B cell (primary cell): Measurements from ENCODE around the gene CLEC10A. TPM values are rescaled to one million over a fixed set of nuclear protein-coding genes. Genes with fewer than 3 reads are reported as not detected.

Source experiments
- ATAC-seq: fragments of 200-7000 bp; cut with Tn5 transposase; one replicate; pipeline ENCODE4 v1.10.0; 2021; ENCODE audit warnings: low read depth, mild to moderate bottlenecking, moderate number of reproducible peaks, moderate library complexity
- CTCF ChIA-PET: fragments of 350-600 bp; sonication (Branson Sonifier 250); formaldehyde crosslinking; loops from one replicate; lab custom pipeline; 2021; ENCODE audit warnings: antibody characterized with exemption, inconsistent platforms; lab: Charles Lee
- POLR2A ChIA-PET: fragments of 350-600 bp; sonication (Branson Sonifier 250); formaldehyde crosslinking; loops from one replicate; lab custom pipeline; 2021; ENCODE audit warnings: antibody characterized with exemption; lab: Charles Lee
- DNase-seq: peaks from one replicate; pipeline ENCODE4 v3.0.0; 2013
- H2AFZ ChIP-seq: 2 replicates; pipeline ENCODE4 v1.6.1; 2012; ENCODE audit warnings: mild to moderate bottlenecking, low read depth, low read length; ENCODE audit not compliant: insufficient read depth, poor library complexity, severe bottlenecking
- H3K27ac ChIP-seq, 2 donors: 1 replicate in 1 of 2; 2 replicates in 1 of 2; pipeline ENCODE4 v1.5.1; 2012 to 2013; ENCODE audit warnings: low read length in 2 of 2, mild to moderate bottlenecking in 2 of 2, moderate library complexity in 1 of 2
- H3K27me3 ChIP-seq, 4 experiments: fragments of 200-600 bp in 1 of 4; sonication (generic) in 1 of 4; replicated peaks in 1 of 4; 1 replicate in 2 of 4; 2 replicates in 2 of 4; pipeline versions ENCODE4 v1.6.1 to v1.7.0; 2013 to 2016; ENCODE audit warnings: low read length in 3 of 4, mild to moderate bottlenecking in 2 of 4, mixed read lengths in 1 of 4, moderate library complexity in 1 of 4; ENCODE audit not compliant: insufficient read depth in 4 of 4, control insufficient read depth in 3 of 4; ENCODE audit errors: control extremely low read depth in 1 of 4
- H3K36me3 ChIP-seq, 2 experiments: replicated peaks in 1 of 2; 1 replicate in 1 of 2; 2 replicates in 1 of 2; pipeline versions ENCODE4 v1.6.1 to v1.7.1; 2013; ENCODE audit warnings: low read length in 1 of 2; ENCODE audit not compliant: insufficient read depth in 2 of 2, control insufficient read depth in 1 of 2; ENCODE audit errors: control extremely low read depth in 1 of 2, extremely low read depth in 1 of 2
- H3K4me1 ChIP-seq, 2 donors: fragments of 200-600 bp in 1 of 2; sonication (generic) in 1 of 2; 1 replicate in 1 of 2; 2 replicates in 1 of 2; pipeline versions ENCODE4 v1.5.1 to v1.6.1; 2013 to 2017; ENCODE audit warnings: low read length in 2 of 2; ENCODE audit not compliant: control insufficient read depth in 2 of 2, insufficient read depth in 2 of 2
- H3K4me2 ChIP-seq: replicated peaks from 2 replicates; pipeline ENCODE3; 2012; ENCODE audit warnings: mild to moderate bottlenecking, low read depth, low read length; ENCODE audit not compliant: poor library complexity, severe bottlenecking
- H3K4me3 ChIP-seq, 5 experiments: fragments of 200-600 bp in 1 of 5; sonication (generic) in 1 of 5; 1 replicate in 3 of 5; 2 replicates in 2 of 5; pipeline versions ENCODE4 v1.5.1 to v1.7.0; 2011 to 2016; ENCODE audit warnings: low read length in 4 of 5, mild to moderate bottlenecking in 4 of 5, low read depth in 2 of 5, control low read depth in 1 of 5, moderate library complexity in 1 of 5; ENCODE audit not compliant: insufficient read depth in 1 of 5; ENCODE audit errors: control extremely low read depth in 1 of 5, extremely low read depth in 1 of 5
- H3K79me2 ChIP-seq: fragments of 200-600 bp; sonication (generic); one replicate; pipeline ENCODE4 v1.6.0; 2016; ENCODE audit warnings: low read length; ENCODE audit not compliant: control insufficient read depth, insufficient read depth
- H3K9ac ChIP-seq: fragments of 200-600 bp; sonication (generic); 2 replicates; pipeline ENCODE4 v1.6.1; 2017; ENCODE audit warnings: mild to moderate bottlenecking, low read length, moderate library complexity
- H3K9me3 ChIP-seq, 3 donors: one replicate each; pipeline versions ENCODE4 v1.6.1 to v1.7.1; 2013; ENCODE audit warnings: low read length in 2 of 3; ENCODE audit not compliant: control insufficient read depth in 2 of 3, insufficient read depth in 1 of 3; ENCODE audit errors: control extremely low read depth in 1 of 3
- H4K20me1 ChIP-seq: 2 replicates; pipeline ENCODE4 v1.6.0; 2012; ENCODE audit warnings: mild to moderate bottlenecking, low read length; ENCODE audit not compliant: insufficient read depth, control insufficient read depth, poor library complexity, severe bottlenecking
- H3K27ac Mint-ChIP-seq: one replicate; pipeline ENCODE4 v1.8.0; 2021; ENCODE audit warnings: mixed read lengths
- H3K27me3 Mint-ChIP-seq: one replicate; pipeline ENCODE4 v1.8.0; 2021; ENCODE audit warnings: mixed read lengths
- H3K4me1 Mint-ChIP-seq: one replicate; pipeline ENCODE4 v1.8.0; 2021; ENCODE audit warnings: mixed read lengths
- H3K4me3 Mint-ChIP-seq: one replicate; pipeline ENCODE4 v1.8.0; 2021; ENCODE audit warnings: mixed read lengths
- H3K9me3 Mint-ChIP-seq: one replicate; pipeline ENCODE4 v1.8.0; 2022; ENCODE audit warnings: mixed read lengths; ENCODE audit not compliant: insufficient read depth
- CTCF ChIP-seq: fragments of 200-600 bp; IDR thresholded peaks from one replicate; pipeline ENCODE4 v1.8.0; 2022; ENCODE audit warnings: antibody characterized with exemption, mild to moderate bottlenecking
- EZH2 ChIP-seq: IDR thresholded peaks from 2 replicates; pipeline ENCODE4 v1.6.1; 2012; ENCODE audit warnings: borderline replicate concordance, low read depth, mild to moderate bottlenecking, moderate library complexity, low read length; ENCODE audit not compliant: insufficient read depth, poor library complexity, severe bottlenecking
- WGBS: methylation state at CpG from one replicate; pipeline ENCODE4 v1.1.5; 2013; ENCODE audit warnings: missing lambda C conversion rate; ENCODE audit not compliant: insufficient coverage; 5-methylcytosine and 5-hydroxymethylcytosine counted together
- intact Hi-C: fragments of 100-400 bp; cut with micrococcal nuclease; formaldehyde crosslinking; loops from one replicate; pipeline ENCODE4 v1.10.0; 2022
- polyA plus RNA-seq: library from polyadenylated mRNA; depleted of rRNA; stranded (reverse); fragments of >200 nt; gene quantifications from 2 replicates; pipeline ENCODE4 v1.2.3, GENCODE V29; 2012
- total RNA-seq, 2 donors: library from RNA; stranded (reverse); fragments of 120-200 nt in 1 of 2; gene quantifications; 1 replicate in 1 of 2; 2 replicates in 1 of 2; pipeline versions ENCODE4 v1.2.3 to v1.2.4, GENCODE V29; 2013 to 2022

Gene CLEC10A
- total and polyA plus RNA-seq, 2 donors (not counting 1 experiment from before 2014, with no cell fraction given), result 0.15 TPM; not detected in 1

GRCh38 chr17:7120123-7120522 is 40.1 kb upstream of the CLEC10A start:
- Histone ChIP-seq H3K9me3 (peaks cover 0 to 12% (median 0%) of the 10 kb centered on the region in 3 donors), H3K9ac (no peak overlapping the region), H3K4me2 (no peak overlapping the region), H3K4me1 (peaks cover 11 to 14% of the 10 kb centered on the region in 2 donors), H2AFZ (no peak overlapping the region), H3K79me2 (no peaks in the 10 kb centered on the region), H3K27ac (no peak overlapping the region), H3K4me3 (no peak overlapping the region), H3K27me3 (peaks cover 0 to 3% (median 1%) of the 10 kb centered on the region in 4 experiments), H4K20me1 (no peaks in the 10 kb centered on the region), H3K36me3 (no peaks in the 10 kb centered on the region)
- no CpG with 5 or more reads among the region's 2 CpGs for WGBS
- DNase-seq, result no peak
- TF ChIP-seq EZH2 (no peak), CTCF (no peak)
- no peak for ATAC-seq
- CTCF ChIA-PET, result no interaction called here
- POLR2A ChIA-PET, result no interaction called here
- intact Hi-C loops, result no loop called here
- Mint-ChIP-seq H3K27ac (no peak overlapping the region), H3K4me1 (peaks cover 12% of the 10 kb centered on the region), H3K4me3 (no peak overlapping the region), H3K9me3 (peaks cover 2% of the 10 kb centered on the region), H3K27me3 (peaks cover 26% of the 10 kb centered on the region)

- Mint-ChIP-seq H3K27ac (no peak overlapping the region), H3K4me3 (no peak overlapping the region), H3K4me1 (peaks cover 12% of the 10 kb centered on the region), H3K27me3 (peaks cover 26% of the 10 kb centered on the region), H3K9me3 (peaks cover 2% of the 10 kb centered on the region)
- WGBS, result 96% methylated on average over 5 of the region's 11 CpGs
- Histone ChIP-seq H3K27me3 (peaks cover 0 to 3% (median 1%) of the 10 kb centered on the region in 4 experiments), H2AFZ (no peak overlapping the region), H3K4me2 (no peak overlapping the region), H3K4me1 (peaks cover 11 to 14% of the 10 kb centered on the region in 2 donors), H3K4me3 (no peak overlapping the region), H3K36me3 (no peaks in the 10 kb centered on the region), H3K79me2 (no peaks in the 10 kb centered on the region), H4K20me1 (no peaks in the 10 kb centered on the region), H3K27ac (no peak overlapping the region), H3K9ac (no peak overlapping the region), H3K9me3 (peaks cover 0 to 12% (median 0%) of the 10 kb centered on the region in 3 donors)
- DNase-seq, result no peak
- no peak for ATAC-seq
- ChIA-PET POLR2A (no interaction called here), CTCF (no interaction called here)
- intact Hi-C loops, result no loop called here
- no peak for TF ChIP-seq CTCF
- no peak for TF ChIP-seq EZH2
These were observed 39.3 kb upstream of the CLEC10A start for GRCh38 chr17:7119314-7119713.
